HG02870 (cell line): ENCODE data around the gene PTPN12.
"Not testable (repeated sequence)": the region's sequence is repeated elsewhere in the genome, so short reads cannot be mapped to it uniquely, and the experiment has no call there.

ENCODE experiments used
- ATAC-seq: cut with Tn5 transposase; IDR thresholded peaks from one replicate; pipeline ENCODE4 v1.9.1; 2021; ENCODE audit warnings: mild to moderate bottlenecking, moderate library complexity; ENCODE audit not compliant: unreplicated experiment

PTPN12 gene

DNA sequence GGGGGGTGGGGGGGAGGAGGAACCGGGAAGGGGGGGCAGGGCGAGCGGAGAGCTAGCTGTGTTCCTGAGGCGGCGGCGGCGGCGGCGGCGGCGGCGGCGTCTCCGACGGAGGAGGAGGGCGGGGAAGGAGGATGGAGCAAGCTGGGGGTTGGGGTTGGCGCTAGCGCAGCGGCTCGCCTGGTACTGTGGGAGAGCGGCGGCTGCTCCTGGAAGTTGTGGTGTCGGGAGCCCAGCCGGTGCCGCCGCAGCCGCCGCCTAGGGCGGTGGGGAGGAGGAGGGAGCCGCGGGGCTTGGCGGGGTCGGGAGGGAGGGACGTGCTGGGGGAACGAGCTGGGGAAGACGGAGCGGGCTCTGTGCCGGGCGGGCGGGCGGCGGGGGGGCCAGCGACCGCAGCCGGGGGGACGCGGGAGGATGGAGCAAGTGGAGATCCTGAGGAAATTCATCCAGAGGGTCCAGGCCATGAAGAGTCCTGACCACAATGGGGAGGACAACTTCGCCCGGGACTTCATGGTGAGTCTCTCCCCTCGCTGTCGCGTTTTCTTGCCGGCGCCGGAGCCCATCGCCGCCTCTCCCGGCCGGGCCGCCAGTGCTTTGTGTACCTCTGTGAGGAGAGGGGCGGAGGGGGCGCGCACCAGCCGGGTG lies at the start of gene PTPN12:
Gene PTPN12, plus strand, starts transcription at position 160 of the 642 bp plus-strand sequence. Its CDS starts 252 bp downstream, at position 412.
- peak; percentile 32 for ATAC-seq

- ATAC-seq = no peak
Measured at GRCh38 chr7:77488986-77489385, 48.1 kb upstream of the PTPN12 start.

- ATAC-seq = no peak
Measured at GRCh38 chr7:77497079-77497478, 40.0 kb upstream of the PTPN12 start.

DNA sequence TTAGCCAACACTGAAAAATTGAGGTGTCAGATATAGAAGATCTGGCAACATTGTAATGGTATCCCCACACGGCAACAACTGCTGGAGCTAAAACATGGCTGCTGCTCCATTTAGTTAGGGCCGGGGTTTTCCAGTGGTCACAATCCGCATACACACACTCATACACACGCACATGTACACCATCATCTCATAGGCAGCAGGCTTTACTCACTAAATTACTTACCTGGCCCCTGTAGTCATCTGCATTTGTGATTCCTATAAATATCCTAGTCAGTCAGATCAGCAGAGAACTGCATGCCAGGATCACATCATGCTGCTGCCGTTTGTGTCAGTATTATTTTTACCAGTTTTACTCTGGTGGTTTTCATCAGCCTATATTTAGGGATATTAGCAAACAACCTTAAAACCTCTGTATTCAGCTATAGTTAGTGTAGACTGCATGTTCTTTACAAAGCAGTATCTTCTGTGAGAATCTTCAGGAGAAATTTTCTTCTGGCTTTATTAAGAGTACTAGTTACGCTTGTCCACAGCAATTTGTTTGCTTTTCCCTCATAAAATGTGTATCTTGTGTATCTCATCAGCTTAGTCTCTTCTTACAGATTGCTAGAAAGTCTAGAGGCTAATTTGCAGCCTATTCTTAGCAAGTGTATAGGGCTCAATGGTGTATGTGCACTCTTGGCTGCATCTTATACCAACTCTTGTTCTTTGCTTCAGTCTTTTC lies 38.3 kb upstream of the PTPN12 start:
- ATAC-seq = no peak

DNA sequence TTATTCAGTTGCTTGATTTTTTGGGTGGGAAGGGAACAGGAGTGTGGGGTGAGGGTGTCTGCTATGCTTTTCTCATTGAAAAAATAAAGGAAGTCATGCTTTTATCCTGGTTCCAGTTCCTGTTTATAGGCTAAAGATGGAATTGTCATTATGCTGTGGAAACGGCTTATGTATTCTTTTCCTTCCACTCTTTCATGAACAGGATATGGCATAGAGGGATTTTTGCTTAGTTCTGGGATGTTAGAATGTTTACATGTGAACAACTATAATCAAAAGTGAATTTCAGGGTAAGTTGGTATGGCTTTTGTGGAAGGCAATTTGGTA lies 35.9 kb upstream of the PTPN12 start:
- no peak for ATAC-seq

DNA sequence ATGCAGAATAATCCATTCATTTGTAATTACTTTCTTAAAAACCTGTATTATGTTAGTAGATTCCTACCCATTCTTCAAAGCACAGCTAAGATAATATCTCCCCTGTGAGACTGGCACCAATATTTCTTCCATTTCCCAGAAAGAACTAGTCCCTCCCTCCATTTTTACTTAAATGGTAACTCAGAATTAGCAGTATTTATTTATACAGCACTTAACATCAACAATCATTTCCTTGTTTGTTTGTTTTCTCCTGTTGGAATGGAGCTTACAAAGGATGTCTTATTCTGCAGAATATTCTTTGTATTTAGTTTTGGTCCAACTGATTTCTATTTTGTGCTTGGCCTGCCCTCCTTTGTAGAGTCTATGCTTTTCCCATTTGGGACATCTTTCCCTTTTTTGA lies 32.1 kb upstream of the PTPN12 start:
- ATAC-seq = no peak

DNA sequence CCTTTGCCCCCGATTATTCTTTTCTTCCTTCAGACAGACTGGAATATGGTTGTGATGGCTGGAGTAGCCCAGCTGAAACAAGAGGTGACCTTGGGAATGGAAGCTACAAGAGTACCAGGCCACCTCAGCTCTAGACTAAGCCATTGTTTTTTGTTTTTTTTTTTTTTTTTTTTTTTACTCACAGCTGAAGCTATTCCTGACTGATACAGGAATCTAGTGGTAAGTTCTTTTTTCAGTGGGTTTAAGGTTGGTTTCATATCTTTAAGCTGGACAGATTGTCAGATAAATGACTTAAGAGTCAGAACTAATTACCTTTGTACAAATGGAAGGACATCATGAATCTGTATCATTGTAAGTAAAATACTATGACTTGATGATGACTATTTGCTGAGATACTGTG lies 30.2 kb upstream of the PTPN12 start:
- no peak for ATAC-seq

GRCh38 chr7:77513002-77513670 lies 24.0 kb upstream of the PTPN12 start:
- ATAC-seq = not testable (repeated sequence)

DNA sequence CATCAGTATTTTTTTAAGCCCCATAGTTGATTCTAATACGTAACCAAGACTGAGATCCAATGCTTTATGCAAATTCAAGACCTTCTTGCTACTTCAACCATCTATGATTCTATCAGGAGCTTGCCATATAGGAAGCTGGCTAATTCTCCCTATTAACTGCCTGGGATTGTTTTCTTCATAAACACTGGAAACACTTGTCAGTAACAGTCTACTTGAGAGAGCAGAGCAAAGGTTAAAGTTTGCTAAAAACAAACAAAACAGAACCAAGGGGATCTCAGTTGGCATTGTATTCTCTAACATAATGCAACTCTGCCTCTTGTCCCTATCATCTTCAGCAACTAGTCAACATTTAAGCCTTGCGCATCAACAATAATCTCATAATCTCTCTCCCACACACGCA lies 21.0 kb upstream of the PTPN12 start:
- ATAC-seq = no peak

- no peak for ATAC-seq
Measured at GRCh38 chr7:77520261-77520660, 16.8 kb upstream of the PTPN12 start.

- ATAC-seq = not testable (repeated sequence)
Measured at GRCh38 chr7:77521537-77521936, 15.6 kb upstream of the PTPN12 start.

- no peak for ATAC-seq
Measured at GRCh38 chr7:77524731-77525130, 12.4 kb upstream of the PTPN12 start.

- no peak for ATAC-seq
Measured at GRCh38 chr7:77525231-77525630, 11.9 kb upstream of the PTPN12 start.

- ATAC-seq = no peak
Measured at GRCh38 chr7:77528368-77528767, 8.7 kb upstream of the PTPN12 start.

- ATAC-seq = no peak
Measured at GRCh38 chr7:77529279-77529678, 7.8 kb upstream of the PTPN12 start.

DNA sequence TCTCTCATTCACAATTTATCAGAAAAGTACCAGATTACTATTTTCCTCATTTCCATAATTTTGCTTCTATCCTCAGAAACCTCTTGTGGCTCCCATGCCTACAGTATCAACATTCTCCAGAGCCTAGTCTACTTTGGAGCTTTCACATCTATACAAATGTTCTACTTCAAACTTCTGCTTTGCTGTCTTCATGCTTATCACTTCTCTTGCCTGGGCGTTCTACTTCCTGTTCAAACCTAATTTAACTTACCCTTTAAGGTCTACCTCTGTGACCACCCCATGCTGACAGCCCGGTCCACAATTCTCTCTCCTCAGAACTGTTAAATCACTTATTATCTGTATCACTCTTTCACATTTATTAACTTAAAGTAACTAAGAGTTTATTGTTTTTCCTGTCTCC lies 6.1 kb upstream of the PTPN12 start:
- peak; percentile 82 for ATAC-seq

DNA sequence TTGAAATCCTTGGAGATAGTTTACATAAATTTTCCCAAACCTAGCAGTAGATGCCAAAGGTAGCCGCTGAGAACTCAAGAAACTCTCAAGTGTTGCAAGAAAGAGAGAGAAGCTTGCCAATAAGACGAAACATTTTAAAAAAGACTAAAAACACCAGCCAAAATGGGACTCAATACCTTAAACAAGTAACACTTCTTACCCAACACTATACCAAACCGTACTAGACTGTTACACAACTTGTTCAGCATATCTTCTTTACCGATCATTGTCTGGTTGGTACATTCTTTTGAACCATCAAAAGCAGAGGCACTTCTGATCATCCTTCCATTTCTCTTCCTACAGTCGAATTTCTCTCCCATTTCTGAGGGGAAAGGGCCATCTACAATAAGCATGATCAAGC lies 4.8 kb upstream of the PTPN12 start:
- ATAC-seq = no peak

GRCh38 chr7:77532732-77533131 lies 4.4 kb upstream of the PTPN12 start:
- not testable (repeated sequence) for ATAC-seq

GRCh38 chr7:77534046-77534445 lies 3.0 kb upstream of the PTPN12 start:
- ATAC-seq = not testable (repeated sequence)

DNA sequence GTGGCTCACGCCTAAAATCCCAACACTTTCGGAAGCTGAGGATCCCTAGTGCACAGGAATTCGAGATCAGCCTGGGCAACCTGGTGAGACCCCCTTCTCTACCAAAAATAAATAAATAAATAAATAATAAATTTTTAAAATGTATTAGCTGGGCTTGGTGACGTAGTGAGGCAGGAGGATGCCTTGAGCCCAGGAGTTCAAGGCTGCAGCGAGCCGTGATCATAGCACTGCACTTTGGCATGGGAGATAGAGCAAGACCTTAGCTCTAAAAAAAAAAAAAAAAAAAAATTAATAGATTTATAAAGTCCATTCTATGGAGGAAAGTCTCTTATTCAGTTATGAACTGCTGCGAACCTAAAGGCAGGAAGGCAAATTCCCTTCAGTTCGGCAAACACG lies 1.1 kb upstream of the PTPN12 start:
- no peak for ATAC-seq

- peak; percentile 86 for ATAC-seq
Measured at GRCh38 chr7:77536413-77537135, 521 bp upstream of the PTPN12 start.
